ENCODE results near the gene SLC41A2. TPM values are rescaled to one million over a fixed set of nuclear protein-coding genes. Genes with fewer than 3 reads are reported as not detected.
"Not testable (repeated sequence)": the region's sequence is repeated elsewhere in the genome, so short reads cannot be mapped to it uniquely, and the experiment has no call there.

Gene SLC41A2
- polyA plus RNA-seq, 1 experiment = 3.6 TPM

GRCh38 chr12:104951759-104952509 lies 6.2 kb downstream of the SLC41A2 start:
- H3K27ac ChIP-seq (ENCODE audit: low read depth, low read length) = no peak overlapping the region
- peaks cover 8% of the 10 kb centered on the region for H3K27me3 ChIP-seq (ENCODE audit: control insufficient read depth, insufficient read depth, low read length)
- ChIA-PET POLR2A (no interaction called here), CTCF (no interaction called here)
- TF ChIP-seq CTCF (IDR thresholded peaks at IDR 0.05; ENCODE audit: low read depth, low read length) = no peak
- H3K9me3 ChIP-seq (ENCODE audit: control insufficient read depth, insufficient read depth, low read length) = no peaks in the 10 kb centered on the region
- no peak overlapping the region for H3K4me3 ChIP-seq (ENCODE audit: low read depth, low read length)
- no peak for DNase-seq (ENCODE audit: low read depth, low spot score)

- H3K27ac ChIP-seq (ENCODE audit: low read depth, low read length); H3K4me3 ChIP-seq (ENCODE audit: low read depth, low read length); DNase-seq (ENCODE audit: low read depth, low spot score); H3K9me3 ChIP-seq (ENCODE audit: control insufficient read depth, insufficient read depth, low read length); H3K27me3 ChIP-seq (ENCODE audit: control insufficient read depth, insufficient read depth, low read length); POLR2A ChIA-PET: not testable (repeated sequence)
- CTCF ChIA-PET = interaction anchor here (1.4 kb wide), 1 partner anchor 567 kb away, joined by 4 read pairs; no protein-coding TSS in a partner anchor
These were observed 9.4 kb downstream of the SLC41A2 start for GRCh38 chr12:104948716-104949115.

- Histone ChIP-seq H3K4me3 (ENCODE audit: low read depth, low read length) (no peak overlapping the region), H3K9me3 (ENCODE audit: control insufficient read depth, insufficient read depth, low read length) (peaks cover 6% of the 10 kb centered on the region; the same call in 1 of the 2 replicates), H3K27ac (ENCODE audit: low read depth, low read length) (no peak overlapping the region), H3K27me3 (ENCODE audit: control insufficient read depth, insufficient read depth, low read length) (no peaks in the 10 kb centered on the region)
- TF ChIP-seq CTCF (IDR thresholded peaks at IDR 0.05; ENCODE audit: low read depth, low read length) = no peak
- no peak for DNase-seq (ENCODE audit: low read depth, low spot score)
- POLR2A ChIA-PET = no interaction called here
- CTCF ChIA-PET = no interaction called here
These were observed 13.8 kb downstream of the SLC41A2 start for GRCh38 chr12:104944252-104944651.

GRCh38 chr12:104943401-104943800 lies 14.7 kb downstream of the SLC41A2 start:
- H3K27me3 ChIP-seq (ENCODE audit: control insufficient read depth, insufficient read depth, low read length); H3K9me3 ChIP-seq (ENCODE audit: control insufficient read depth, insufficient read depth, low read length); H3K4me3 ChIP-seq (ENCODE audit: low read depth, low read length); POLR2A ChIA-PET; H3K27ac ChIP-seq (ENCODE audit: low read depth, low read length); CTCF ChIA-PET; DNase-seq (ENCODE audit: low read depth, low spot score): not testable (repeated sequence)

- no peak overlapping the region for H3K4me3 ChIP-seq (ENCODE audit: low read depth, low read length)
- CTCF ChIA-PET = interaction anchor here (0.6 to 0.7 kb wide), 2 partner anchors 57 to 584 kb away, joined by 3 read pairs; no protein-coding TSS in a partner anchor
- no peak overlapping the region for H3K27ac ChIP-seq (ENCODE audit: low read depth, low read length)
- H3K9me3 ChIP-seq (ENCODE audit: control insufficient read depth, insufficient read depth, low read length) = peaks cover 6% of the 10 kb centered on the region; the same call in 1 of the 2 replicates
- no peak for TF ChIP-seq CTCF (IDR thresholded peaks at IDR 0.05; ENCODE audit: low read depth, low read length)
- POLR2A ChIA-PET = no interaction called here
- H3K27me3 ChIP-seq (ENCODE audit: control insufficient read depth, insufficient read depth, low read length) = no peaks in the 10 kb centered on the region
- no peak for DNase-seq (ENCODE audit: low read depth, low spot score)
These were observed 16.0 kb downstream of the SLC41A2 start for GRCh38 chr12:104942075-104942474.

- Histone ChIP-seq H3K27me3 (ENCODE audit: control insufficient read depth, insufficient read depth, low read length) (no peaks in the 10 kb centered on the region), H3K9me3 (ENCODE audit: control insufficient read depth, insufficient read depth, low read length) (peaks cover 6% of the 10 kb centered on the region; the same call in 1 of the 2 replicates), H3K27ac (ENCODE audit: low read depth, low read length) (no peak overlapping the region), H3K4me3 (ENCODE audit: low read depth, low read length) (no peak overlapping the region)
- CTCF ChIA-PET = no interaction called here
- TF ChIP-seq CTCF (IDR thresholded peaks at IDR 0.05; ENCODE audit: low read depth, low read length) = no peak
- POLR2A ChIA-PET = no interaction called here
- no peak for DNase-seq (ENCODE audit: low read depth, low spot score)
These were observed 16.6 kb downstream of the SLC41A2 start for GRCh38 chr12:104941454-104941853.
